ENCODE measurements around the gene PRUNE2.

The PRUNE2 gene

DNA sequence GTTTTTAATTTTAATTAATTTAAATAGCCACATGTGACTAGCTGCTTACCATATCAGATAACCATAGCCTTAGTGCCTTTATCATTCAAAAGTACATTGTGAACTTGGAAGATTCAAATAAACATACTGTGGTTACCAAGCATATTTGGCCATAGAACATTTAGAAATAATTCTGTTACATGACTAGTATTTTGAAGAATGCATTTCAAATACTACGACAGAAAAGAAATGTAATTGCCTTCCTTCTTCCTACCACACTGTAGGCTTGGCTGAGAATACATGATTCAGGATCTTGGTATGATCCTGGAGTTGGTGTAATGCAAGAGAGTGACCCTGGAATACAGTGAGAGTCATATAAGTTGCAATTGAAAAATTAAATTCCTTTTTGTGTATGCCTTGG lies 251.3 kb downstream of the PRUNE2 start:
- peak; percentile 94 for DNase-seq (ENCODE audit: low read depth)

DNA sequence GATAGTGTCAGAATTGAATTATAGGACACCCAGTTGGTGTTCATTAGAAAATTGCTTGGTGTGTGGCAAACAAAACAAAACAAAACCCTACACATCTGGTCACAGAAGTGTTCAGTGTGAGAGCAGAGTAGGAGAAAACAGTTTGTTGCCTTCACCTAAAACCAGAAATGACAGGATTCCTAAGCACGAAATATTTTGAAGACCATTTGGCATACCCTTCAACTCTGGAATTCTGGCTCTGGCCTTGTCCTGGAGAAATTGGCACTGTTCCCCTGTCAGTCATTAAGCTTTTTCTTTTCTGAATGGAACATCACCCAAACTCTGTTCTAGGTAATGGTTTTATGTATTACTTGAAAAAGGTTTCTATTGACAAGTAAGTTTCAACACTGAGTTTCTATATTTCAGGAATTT lies 251.9 kb downstream of the PRUNE2 start:
- DNase-seq (ENCODE audit: low read depth) = no peak

DNA sequence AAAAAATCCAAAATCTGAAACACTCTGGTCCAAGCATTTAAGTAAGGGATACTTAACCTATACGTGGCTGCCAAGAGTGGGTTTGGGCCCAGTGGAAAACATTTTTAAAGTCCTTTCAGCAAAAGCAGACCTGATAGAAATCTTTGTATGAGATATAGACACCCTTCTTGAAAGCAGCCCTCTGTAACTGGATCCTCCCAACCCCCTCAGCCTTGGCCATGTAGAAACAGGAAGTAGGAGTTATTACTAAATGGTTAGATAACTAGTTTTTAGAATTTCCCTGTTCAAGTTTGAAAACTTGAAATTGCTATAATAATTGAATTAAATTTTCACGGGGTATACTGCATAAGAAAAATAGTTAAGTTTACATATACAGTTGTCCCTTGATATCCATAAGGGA lies 253.0 kb downstream of the PRUNE2 start:
- no peak for DNase-seq (ENCODE audit: low read depth)

DNA sequence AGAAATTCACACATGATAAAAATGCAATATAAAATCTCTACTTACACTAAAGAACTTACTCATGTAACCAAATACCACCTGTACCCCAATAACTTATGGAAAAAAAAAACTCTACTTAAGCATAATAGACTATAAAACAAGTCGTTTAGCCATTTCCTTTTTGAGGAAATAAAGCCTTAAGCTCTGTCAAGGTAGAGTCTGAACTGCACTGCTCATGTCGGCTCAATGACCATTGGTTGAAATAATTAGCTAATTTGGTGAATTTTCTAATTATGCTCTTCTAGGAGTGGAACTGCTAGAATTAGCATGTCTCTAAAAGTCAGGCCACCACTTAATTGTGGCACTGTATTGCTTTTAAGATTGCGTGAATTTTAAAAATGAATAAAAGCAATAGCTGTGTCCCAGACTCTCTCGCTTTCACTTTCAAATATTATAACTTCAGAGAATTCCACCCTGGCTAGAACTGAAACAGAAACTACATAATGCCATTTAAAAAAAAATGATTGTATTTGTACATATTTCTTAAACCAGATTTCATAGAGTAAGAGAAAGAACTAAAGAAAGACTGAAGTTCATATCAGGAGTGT lies 254.7 kb downstream of the PRUNE2 start:
- DNase-seq (ENCODE audit: low read depth) = no peak

DNA sequence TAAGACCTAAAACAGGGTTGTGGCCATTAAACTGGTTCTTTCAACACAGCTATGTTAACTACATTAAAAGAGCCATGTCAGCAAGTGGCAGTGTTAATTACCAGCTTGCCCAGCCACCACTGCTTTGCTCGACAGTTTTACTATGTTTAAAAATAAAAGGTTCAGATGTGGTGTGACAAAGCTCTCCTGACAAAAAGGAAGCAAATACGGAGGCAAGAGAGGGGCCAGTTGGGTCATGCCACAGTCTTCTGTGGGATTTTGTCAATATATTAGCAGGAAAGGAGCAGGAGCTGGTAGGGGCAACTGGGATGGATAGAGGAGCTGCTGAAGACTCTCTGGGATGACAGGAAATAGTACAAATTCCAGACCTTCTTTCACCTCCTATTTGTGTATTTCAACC lies 255.2 kb downstream of the PRUNE2 start:
- no peak for DNase-seq (ENCODE audit: low read depth)

DNA sequence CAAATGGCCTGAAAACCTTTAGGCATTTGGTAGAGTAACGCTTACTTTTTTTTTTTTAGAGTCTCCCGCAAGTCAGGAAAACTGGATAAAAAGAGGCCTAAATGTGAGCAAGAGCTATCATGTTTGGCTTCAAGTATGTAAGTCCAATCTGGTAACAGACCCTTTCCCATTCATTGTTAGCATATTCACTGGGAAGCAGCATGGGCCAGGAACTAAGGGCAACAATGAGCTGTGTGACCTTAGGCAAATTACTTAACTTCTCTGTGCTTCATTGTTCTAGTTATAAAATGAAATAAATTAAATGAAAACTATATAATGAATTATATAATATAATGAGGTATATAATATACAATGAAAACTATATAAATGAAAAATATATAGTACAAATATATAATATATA lies 256.0 kb downstream of the PRUNE2 start:
- no peak for DNase-seq (ENCODE audit: low read depth)

DNA sequence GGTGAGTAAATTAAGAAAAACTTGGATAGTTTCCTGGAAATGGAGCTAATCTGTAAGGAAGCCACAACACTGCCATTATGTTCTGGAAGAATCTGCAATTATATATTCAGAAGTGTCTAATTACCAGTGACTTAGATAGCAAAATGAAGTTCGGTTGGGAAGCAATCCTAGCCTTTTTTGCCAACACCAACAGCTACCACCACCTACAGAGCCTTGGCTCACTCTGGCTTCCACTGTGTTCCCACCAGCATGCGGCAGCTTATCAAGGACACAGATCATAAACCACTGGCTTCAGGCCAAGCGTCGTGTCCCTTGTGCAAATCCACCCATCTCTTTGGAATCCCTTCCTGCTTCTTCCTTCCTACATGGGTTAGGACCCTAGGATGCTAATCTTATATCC lies 259.7 kb downstream of the PRUNE2 start:
- DNase-seq (ENCODE audit: low read depth) = no peak

DNA sequence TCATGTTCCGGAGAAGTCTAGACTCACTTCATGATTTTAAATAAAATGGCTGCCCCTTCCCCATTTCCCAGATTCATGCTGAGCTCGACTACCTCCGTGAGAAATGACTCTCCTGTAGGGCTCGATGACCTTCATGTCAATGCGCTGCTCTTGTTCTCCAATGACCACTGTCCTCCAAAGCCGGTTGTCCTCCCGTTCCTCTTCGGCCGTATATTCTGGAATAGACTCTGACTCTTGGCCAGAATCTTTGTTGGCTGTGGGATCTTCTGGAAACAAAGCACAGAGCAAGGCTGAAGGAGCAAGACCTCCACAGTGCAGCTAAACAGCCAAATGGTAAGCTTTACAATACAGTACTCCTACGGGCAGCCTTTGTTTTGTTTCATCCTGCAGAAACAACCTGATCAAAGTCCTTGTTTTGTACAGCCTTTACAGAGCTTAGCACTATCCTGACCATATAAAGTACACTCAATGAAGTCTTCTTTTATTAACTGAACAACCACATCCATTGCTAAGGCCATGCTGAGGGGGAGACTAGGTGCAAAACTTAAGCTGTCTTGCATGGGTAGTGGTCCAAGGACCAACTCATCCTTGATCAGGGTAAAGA lies 261.2 kb downstream of the PRUNE2 start:
- no peak for DNase-seq (ENCODE audit: low read depth)

DNA sequence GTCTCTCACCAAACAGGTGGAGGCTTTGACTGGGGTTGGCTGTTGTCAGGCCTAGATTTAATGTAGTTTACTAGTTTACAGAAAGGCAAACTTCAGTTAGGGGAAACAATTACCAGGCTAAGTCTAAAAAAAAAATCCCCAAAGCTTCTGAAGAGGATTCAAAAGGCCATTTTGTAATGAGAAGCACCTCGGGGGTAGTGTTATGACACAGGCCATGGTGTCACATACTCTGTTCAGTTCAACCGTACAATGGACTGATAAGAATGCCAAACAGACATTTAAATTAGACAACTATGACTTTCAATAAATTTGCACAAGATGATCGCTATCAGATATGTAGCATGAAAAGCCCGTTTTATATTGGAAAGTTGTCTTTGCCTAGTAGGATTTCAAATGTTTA lies 261.7 kb downstream of the PRUNE2 start:
- no peak for DNase-seq (ENCODE audit: low read depth)

DNA sequence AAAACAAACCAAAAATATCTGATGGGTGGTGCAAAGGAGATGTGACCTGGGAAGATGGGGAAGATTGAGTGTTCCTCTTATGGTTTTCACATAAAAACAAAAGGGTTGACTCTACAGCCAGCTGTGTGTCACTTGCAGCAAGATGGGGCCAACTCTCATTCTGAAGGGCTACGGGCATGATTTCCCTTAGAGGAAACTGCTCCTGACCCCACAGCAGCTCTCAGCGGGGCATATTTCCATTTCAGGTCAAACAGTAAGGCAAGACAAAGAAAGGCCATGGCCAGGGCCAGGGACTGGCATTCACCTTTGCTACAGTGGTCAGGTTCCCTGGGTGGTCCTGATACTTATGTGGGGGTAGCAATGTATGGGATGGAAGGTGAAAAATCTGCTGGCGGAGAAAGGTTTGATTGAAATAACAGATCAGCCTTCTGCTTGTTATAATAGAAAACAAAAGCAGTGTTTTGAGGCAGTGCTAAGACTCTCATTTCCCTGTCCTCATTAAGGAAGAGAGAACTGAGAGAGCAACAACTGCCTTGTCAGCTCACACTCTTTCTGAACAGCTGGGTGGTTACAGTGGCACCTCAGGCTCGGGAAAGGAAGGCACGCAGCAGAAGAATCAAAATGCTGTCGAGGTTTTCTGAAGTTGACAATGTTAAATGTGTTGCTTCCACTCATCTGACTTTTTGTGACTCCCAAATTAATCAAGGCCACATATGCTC lies 262.4 kb downstream of the PRUNE2 start:
- DNase-seq (ENCODE audit: low read depth) = no peak

DNA sequence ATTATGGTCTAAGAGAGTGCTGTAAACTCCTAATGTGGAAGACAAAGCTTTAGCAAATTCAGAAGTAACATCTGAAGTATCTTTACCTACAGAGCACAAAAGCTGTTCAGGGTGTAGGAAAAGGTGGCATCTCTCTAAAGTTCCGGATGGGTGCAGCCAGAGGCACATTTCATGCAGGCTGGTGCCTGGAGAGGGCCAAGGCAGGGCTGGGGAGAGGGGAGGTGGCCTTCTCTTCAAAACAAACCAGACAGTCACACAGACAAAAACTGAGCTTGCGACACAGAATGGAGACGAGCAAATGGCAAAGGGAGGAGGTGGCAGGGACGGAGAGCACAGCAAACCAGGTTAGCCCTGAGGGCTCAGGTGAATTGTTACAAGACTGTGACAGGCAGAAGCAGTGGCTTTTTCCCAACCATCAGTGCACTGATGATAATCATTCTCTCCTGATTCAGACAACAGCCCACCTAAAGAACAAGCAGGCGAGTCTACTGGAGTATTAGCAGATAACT lies 263.2 kb downstream of the PRUNE2 start:
- no peak for DNase-seq (ENCODE audit: low read depth)

DNA sequence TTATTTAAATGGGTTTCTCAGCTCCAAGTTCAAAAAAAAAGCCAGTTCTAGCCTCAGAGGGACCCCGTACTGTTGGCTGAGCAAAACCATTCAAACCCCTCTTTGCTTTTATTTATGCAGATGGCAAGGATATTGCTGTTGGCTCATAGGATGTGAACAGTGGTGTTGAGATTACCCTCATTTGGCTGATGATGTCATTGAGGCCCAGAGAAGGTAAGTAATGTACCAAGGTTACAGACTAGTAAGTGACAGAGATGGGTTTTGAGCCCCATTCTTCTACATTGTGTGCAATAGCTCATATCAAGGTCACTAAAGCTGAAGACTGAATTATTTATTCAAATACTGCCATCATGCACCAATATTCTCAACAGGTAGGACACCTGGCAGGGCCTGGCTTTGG lies 263.8 kb downstream of the PRUNE2 start:
- no peak for DNase-seq (ENCODE audit: low read depth)

DNA sequence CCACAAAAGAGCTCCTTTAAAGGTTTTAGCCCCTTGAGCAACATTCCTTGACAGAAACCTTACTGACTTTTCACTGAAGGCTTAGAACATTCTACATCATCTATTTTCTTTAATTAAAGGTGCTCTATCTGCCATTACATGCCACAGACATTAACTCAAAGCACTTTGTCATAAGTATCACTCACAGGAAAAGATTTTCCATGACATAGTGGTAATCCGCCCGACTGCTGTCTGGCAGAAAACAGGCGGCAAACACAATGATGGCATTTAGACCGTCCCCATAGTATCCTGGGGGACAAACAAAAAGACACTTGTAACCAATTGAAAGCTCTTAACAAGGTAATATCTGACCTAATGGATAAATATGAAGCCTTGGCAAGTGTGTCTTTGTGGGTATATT lies 267.9 kb downstream of the PRUNE2 start:
- DNase-seq (ENCODE audit: low read depth) = no peak

DNA sequence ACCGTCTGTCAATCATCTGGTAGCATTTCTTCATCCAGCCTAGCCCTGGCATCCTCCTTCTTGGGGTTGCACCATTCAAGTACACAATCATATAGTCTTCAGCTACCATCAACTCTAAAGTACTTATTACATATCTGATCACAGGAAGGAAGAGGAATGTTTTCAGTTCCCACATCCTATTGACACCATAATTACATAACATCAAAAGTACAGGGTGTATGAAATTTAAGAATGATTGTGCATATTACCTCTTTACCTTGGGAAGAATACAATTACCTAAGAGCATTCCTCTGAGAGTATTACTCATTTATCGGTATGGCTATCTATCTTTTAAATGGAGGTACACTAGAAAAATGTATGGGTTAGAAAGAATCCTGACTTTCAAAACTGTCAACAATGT lies 268.5 kb downstream of the PRUNE2 start:
- no peak for DNase-seq (ENCODE audit: low read depth)

DNA sequence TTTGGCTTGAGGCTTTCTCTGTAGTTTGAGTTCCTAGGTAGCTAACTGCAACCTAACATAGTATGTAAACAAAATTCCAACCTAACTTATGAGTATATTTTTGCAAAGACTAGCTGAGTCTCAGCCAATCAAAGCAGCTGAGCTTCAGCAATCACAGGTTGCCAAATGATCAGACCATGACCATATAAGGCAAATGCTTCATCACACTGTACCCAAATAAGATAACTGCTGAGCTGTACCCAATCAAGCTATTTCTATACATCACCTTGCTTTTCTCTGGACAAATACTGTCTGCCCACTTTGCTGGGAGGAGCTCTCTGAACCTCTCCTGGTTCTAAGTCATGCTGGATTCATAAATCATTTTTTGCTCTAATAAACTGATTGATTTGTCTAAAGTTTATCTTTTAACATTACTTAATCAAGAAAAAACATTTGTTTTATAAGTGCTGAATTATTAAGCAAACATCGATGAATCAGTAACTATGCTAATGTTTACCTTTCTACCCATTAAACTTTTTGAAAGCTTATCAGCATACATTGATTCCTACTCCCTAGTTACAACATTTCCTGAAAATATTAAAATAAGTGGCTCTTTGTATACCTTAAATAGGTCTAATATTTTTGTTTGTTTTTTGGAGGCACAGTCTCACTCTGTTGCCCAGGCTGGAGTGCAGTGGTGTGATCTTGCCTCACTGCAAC lies 271.4 kb downstream of the PRUNE2 start:
- no peak for DNase-seq (ENCODE audit: low read depth)

DNA sequence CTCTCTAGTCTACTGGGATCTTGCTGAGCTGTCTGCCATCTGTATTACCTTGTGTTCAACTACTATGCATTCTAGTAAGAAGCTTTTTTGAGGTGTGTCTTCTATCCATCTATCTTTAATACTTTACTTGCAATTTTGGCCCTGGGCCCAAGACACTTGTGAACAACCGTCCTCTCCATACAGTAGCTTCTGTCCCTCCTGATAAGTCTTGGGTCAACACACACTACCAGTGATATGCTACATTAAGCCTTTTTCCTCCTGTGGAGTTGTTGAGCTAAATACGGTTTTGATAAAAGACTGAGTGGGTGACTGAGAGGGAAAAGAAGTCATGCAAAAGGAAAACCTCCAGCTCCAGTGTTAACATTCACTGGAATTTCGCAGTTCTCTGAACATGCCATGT lies 275.0 kb downstream of the PRUNE2 start:
- no peak for DNase-seq (ENCODE audit: low read depth)

DNA sequence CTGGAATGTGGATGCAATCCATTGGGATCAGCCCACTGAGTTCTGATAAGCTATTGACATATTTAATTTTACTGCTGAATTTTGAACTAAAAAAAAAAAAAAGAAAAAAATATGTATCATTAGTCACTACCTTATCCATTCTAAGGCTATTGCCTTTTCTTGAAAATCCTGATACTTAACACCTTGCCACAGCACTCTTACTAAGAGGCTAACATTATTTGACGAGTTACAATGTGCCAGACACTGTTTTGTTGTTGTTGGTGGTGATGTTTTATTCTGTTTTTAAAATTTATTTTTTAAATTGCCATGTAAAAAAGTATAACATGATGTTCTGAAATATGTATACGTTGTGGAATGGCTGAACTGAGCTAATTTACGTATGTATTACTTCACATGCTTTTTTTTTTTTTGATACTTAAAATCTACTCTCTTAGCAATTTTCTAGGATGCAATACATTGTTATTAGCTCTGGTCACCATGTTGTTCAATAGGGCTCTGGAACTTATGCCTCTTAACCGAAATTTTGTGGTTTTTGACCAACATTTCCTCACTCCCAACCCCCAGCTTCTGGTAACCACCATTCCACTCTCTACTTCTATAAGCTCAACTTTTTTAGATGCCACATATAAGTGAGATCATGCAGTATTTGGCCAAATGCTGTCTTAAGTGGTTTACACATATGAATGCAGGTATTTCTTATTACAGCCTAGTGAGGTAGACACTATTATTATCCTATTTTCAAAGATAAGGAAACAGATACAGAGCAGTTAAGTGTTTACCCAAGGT lies 276.5 kb downstream of the PRUNE2 start:
- DNase-seq (ENCODE audit: low read depth) = no peak

DNA sequence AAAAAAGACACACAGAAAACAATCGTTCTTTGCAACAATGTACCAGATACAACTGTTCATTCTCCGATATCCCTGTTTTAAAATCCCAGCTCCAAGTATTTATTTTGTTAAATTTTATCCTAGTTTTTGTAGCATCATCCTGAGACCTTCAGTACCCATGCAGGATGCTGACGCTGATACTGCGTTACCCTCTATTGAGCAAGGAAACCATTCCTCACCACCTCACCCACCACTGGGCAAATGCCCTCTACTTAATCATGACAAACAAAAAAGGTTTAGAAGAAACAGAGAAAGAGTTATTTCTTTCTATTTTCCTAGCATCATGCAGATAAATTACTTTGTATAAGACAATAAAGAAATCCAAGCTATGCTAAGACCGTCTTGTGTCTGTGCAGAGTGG lies 277.8 kb downstream of the PRUNE2 start:
- DNase-seq (ENCODE audit: low read depth) = no peak

DNA sequence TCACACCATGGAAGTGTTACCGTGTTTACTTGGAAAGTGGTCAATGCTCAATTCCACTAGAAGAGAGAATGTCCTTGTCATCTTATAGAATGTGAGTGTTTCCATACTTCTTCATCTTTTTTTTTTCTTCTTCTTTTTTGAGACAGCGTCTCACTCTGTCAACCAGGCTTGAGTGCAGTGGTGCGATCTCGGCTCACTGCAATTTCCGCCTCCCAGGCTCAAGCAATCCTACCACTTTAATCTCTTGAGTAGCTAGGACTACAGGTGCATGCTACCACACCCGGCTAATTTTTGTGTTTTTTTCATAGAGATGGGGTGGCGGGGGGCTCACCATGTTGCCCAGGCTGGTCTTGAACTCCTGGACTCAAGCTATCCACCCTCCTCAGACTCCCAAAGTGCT lies 278.9 kb downstream of the PRUNE2 start:
- no peak for DNase-seq (ENCODE audit: low read depth)

DNA sequence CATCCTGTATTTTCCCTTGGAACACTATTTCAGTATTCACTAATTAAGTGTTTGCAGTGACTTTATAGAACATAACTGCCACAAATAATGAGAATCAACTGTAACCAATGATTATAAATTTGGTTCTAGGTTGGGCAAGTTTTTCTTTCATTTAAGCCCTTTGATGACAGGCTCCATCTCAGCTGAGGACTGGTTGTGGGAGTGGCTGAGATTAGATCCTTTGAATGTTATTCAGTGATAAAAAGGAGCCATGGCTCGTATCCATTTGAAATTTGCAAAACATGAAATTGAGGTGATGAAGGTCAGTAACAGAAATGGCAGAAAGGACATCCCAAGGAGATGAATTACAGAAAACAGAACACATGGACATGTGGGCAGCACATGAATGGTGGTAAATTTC lies 279.8 kb downstream of the PRUNE2 start:
- DNase-seq (ENCODE audit: low read depth) = no peak

DNA sequence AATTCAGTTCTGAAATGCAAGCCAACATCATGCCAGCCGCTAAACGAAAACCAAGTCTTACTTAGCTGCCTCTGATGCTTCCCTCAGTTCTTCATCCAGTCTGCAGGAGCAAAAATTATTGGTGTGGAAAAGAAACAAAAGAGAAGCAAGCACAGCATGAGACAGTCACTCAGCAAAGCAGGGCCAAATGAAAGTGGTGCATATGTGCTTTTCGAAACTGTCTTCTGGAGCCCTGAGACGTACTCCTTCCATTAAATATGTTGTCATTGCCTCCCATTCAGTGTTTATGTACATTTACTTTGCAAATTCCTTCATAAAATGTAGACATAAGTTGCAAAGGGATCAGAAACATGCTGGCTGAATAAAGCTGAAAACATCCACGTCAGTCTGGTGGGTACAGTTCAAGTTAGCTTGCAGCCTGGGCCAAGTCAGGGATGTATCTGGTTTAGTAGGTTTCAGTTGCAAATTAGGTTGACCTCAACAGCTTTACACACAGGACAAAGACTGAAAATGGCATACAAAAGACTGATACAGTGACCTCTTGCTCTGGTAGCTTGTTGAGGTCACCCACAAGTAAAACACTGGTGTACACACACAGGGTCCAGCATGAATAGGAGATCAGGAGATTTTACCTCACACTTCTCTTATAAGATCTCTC lies 281.4 kb downstream of the PRUNE2 start:
- DNase-seq (ENCODE audit: low read depth) = no peak

DNA sequence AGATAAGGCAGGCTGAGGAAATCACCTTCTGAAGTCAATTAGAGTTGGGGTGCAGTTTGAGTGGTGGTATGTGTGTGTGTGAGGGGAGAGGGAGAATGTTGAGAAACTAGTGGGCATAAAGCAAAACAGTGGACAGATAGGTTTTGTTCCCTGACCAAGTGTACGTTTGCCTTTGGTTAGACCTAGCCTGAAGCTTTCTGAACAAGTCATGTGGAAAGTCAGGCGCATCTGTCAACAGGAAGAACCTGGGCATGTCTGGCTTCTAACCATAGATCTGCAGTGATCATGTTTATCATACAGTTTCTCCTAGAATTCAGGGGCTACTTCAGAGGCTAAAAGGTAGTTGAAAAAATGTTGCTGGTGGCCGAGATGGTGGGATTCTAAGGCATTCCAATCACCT lies 284.9 kb downstream of the PRUNE2 start:
- no peak for DNase-seq (ENCODE audit: low read depth)

All from HS-5 (cell line).